ENCODE results near the gene ASTE1. TPM values are rescaled to one million over a fixed set of nuclear protein-coding genes. Genes with fewer than 3 reads are reported as not detected.

Gene ASTE1
- total and polyA plus RNA-seq, 2 of the 8 experiments (the other 6 are each of a cell fraction or from before 2014, with no cell fraction given) = 6.4 TPM; not detected in 1

DNA sequence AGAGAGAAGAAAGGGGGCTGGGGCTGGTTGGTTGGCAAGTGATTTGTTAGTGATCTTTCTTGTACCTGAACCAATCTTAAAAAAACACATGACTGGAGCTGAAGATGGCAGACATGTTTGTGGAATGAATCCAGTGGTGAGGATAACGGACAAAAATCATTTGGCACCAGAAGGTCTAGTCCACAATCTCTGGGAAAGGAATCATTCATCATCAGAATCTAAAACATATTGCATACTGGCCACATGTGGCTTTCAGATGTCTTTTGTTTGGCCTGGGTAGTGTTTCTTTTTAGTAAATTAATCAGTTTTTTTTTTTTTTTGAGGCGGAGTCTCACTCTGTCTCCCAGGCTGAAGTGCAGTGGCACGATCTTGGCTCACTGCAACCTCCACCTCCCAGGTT, 5.0 kb upstream of the ASTE1 start:
- H3K18ac ChIP-seq (ENCODE audit: extremely low read depth, low read length) = no peak overlapping the region
- no peak overlapping the region for H2BK20ac ChIP-seq (ENCODE audit: low read length)
- H3K23ac ChIP-seq (ENCODE audit: insufficient read length) = no peak overlapping the region
- H3K27me3 ChIP-seq (replicated peaks in 1 of 4; ENCODE audit: control insufficient read depth in 3 of 4, extremely low read depth in 1 of 4, insufficient read depth in 3 of 4, low read length in 3 of 4) = no peaks in the 10 kb centered on the region
- no peak overlapping the region for H3K4ac ChIP-seq (replicated peaks; ENCODE audit: insufficient read length, low read depth, low read length)
- no peak for FAIRE-seq
- H2AK5ac ChIP-seq (ENCODE audit: low read depth, low read length) = no peak overlapping the region
- H3K4me3 ChIP-seq (ENCODE audit: extremely low read depth in 1 of 4, insufficient read depth in 2 of 4, low read depth in 3 of 4, low read length in 4 of 4) = no peak overlapping the region
- WGBS, 2 experiments (ENCODE audit: extremely low coverage in 1 of 2, insufficient coverage in 1 of 2, insufficient read length in 1 of 2, insufficient replicate concordance in 2 of 2, low coverage in 1 of 2, low lambda C conversion rate in 2 of 2, missing lambda C conversion rate in 1 of 2) = 89% methylated on average over 1 of the region's 3 CpGs; no CpG with 5 or more reads in 1 of the 2 experiments
- no peak overlapping the region for H3K56ac ChIP-seq (replicated peaks; ENCODE audit: insufficient read length, low read depth, low read length)
- no peak overlapping the region for H4K8ac ChIP-seq (ENCODE audit: extremely low read depth, insufficient read depth, low read length)
- H2AFZ ChIP-seq (ENCODE audit: low read length) = no peak overlapping the region
- ChIA-PET CTCF (ENCODE audit: partially characterized antibody) (interaction anchor here (0.9 to 2.9 kb wide), 4 partner anchors 9 to 350 kb away, joined by 3 to 11 read pairs (median 4); partner anchors contain the start of gene NUDT16), POLR2A (ENCODE audit: partially characterized antibody) (interaction anchor here (0.6 kb wide), 1 partner anchor 1179 kb away, joined by 3 read pairs; no protein-coding TSS in a partner anchor)
- H4K91ac ChIP-seq (replicated peaks; ENCODE audit: insufficient read length, low read length) = no peak overlapping the region
- H2BK12ac ChIP-seq (ENCODE audit: low read depth, low read length) = no peak overlapping the region
- no peak overlapping the region for H2BK15ac ChIP-seq (ENCODE audit: low read length)
- no peak overlapping the region for H2BK120ac ChIP-seq (replicated peaks; ENCODE audit: low read depth, low read length)
- H3K23me2 ChIP-seq (ENCODE audit: low read depth, low read length) = 0 out of 2 replicates have a peak, but pooled peaks cover 2% of the 10 kb centered on the region
- no peak for TF ChIP-seq FOSL1 (IDR thresholded peaks at IDR 0.05; ENCODE audit: insufficient read depth, low read depth, low read length)
- TF ChIP-seq, protein P1, sequence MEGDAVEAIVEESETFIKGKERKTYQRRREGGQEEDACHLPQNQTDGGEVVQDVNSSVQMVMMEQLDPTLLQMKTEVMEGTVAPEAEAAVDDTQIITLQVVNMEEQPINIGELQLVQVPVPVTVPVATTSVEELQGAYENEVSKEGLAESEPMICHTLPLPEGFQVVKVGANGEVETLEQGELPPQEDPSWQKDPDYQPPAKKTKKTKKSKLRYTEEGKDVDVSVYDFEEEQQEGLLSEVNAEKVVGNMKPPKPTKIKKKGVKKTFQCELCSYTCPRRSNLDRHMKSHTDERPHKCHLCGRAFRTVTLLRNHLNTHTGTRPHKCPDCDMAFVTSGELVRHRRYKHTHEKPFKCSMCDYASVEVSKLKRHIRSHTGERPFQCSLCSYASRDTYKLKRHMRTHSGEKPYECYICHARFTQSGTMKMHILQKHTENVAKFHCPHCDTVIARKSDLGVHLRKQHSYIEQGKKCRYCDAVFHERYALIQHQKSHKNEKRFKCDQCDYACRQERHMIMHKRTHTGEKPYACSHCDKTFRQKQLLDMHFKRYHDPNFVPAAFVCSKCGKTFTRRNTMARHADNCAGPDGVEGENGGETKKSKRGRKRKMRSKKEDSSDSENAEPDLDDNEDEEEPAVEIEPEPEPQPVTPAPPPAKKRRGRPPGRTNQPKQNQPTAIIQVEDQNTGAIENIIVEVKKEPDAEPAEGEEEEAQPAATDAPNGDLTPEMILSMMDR (IDR thresholded peaks at IDR 0.05; ENCODE audit: control extremely low read depth in 1 of 3, insufficient read depth in 1 of 3, low read depth in 1 of 3, low read length in 3 of 3) = no peak
- no peak for TF ChIP-seq NRF1 (IDR thresholded peaks at IDR 0.05; ENCODE audit: low read depth, low read length)
- TF ChIP-seq RFX5 (IDR thresholded peaks at IDR 0.05; ENCODE audit: borderline replicate concordance, low read depth, low read length) = no peak
- TF ChIP-seq TAF1 (IDR thresholded peaks at IDR 0.05; ENCODE audit: low read depth, low read length) = no peak
- TF ChIP-seq CEBPB (IDR thresholded peaks at IDR 0.05; ENCODE audit: low read depth, low read length) = no peak
- TF ChIP-seq BCL11A (IDR thresholded peaks at IDR 0.05; ENCODE audit: low read depth in 2 of 2, low read length in 2 of 2) = no peak
- TF ChIP-seq SRF (IDR thresholded peaks at IDR 0.05; ENCODE audit: low read depth, low read length) = no peak
- TF ChIP-seq POLR2A (IDR thresholded peaks at IDR 0.05; ENCODE audit: control extremely low read depth in 1 of 2, low read depth in 2 of 2, low read length in 2 of 2) = no peak
- TF ChIP-seq PHF8 (conservative IDR thresholded peaks at IDR 0.05; ENCODE audit: low read depth, low read length) = no peak
- TF ChIP-seq SIX5 (IDR thresholded peaks at IDR 0.05; ENCODE audit: low read depth, low read length) = no peak
- no peak for DNase-seq (ENCODE audit: low read depth in 1 of 2, low spot score in 2 of 2)
- no peaks in the 10 kb centered on the region for H3K36me3 ChIP-seq (ENCODE audit: control insufficient read depth in 2 of 4, insufficient read depth in 4 of 4, low read length in 3 of 4)
- H2BK5ac ChIP-seq (ENCODE audit: low read depth, low read length) = no peak overlapping the region
- no peaks in the 10 kb centered on the region for H3K79me1 ChIP-seq (ENCODE audit: low read depth, low read length)
- no peaks in the 10 kb centered on the region for H4K20me1 ChIP-seq (replicated peaks in 1 of 2; ENCODE audit: control insufficient read depth in 1 of 2, insufficient read depth in 2 of 2, low read length in 2 of 2)
- no peaks in the 10 kb centered on the region for H3K9me3 ChIP-seq (ENCODE audit: insufficient read depth in 2 of 2, low read depth in 1 of 2, low read length in 1 of 2)
- no peak overlapping the region for H3K4me2 ChIP-seq (ENCODE audit: insufficient read depth in 1 of 2, low read depth in 2 of 2, low read length in 2 of 2)
- H3K27ac ChIP-seq (ENCODE audit: low read depth, low read length) = no peak overlapping the region
- peaks cover 0 to 3% (median 0%) of the 10 kb centered on the region in 4 experiments; a peak in 1 of 7 replicates for H3K4me1 ChIP-seq (replicated peaks in 1 of 4; ENCODE audit: control insufficient read depth in 3 of 4, insufficient read depth in 4 of 4, low read length in 3 of 4)
- no peak overlapping the region for H3K9ac ChIP-seq (replicated peaks in 1 of 4; ENCODE audit: extremely low read depth in 1 of 4, low read depth in 3 of 4, low read length in 3 of 4)
- no peak overlapping the region for H4K5ac ChIP-seq (ENCODE audit: insufficient read length, low read depth, low read length)
- H3K14ac ChIP-seq (ENCODE audit: insufficient read length) = no peak overlapping the region
- no peaks in the 10 kb centered on the region for H3K79me2 ChIP-seq (ENCODE audit: control insufficient read depth in 1 of 2, insufficient read depth in 2 of 2, low read length in 2 of 2)
